Fibroblast of gingiva (primary cell): ENCODE measurements around the gene CELF4.

Experiments
- DNase-seq: peaks from one replicate; pipeline ENCODE4 v3.0.0-alpha.2; 2011; ENCODE audit warnings: low read depth

CELF4 gene

DNA sequence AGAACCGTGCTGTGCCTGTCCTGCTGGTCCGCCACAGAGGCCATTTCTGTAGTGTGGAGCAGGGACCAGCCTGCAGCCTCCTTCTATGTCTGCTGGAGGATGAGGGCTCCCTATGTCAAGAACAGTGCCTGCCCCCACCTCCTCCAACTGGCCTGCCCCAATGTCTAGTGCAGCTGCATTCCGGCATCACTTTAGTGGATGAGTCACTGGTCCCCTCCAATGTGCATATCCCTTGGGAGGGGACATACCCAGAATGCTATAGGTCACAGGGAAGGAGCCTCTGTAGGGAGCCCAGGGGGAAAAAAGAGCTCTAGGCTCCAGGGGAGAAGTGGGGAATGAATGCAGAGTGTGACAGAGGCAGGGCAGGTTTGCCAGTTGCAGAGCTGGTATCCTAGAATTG, 219.6 kb downstream of the CELF4 start:
- DNase-seq: no peak

DNA sequence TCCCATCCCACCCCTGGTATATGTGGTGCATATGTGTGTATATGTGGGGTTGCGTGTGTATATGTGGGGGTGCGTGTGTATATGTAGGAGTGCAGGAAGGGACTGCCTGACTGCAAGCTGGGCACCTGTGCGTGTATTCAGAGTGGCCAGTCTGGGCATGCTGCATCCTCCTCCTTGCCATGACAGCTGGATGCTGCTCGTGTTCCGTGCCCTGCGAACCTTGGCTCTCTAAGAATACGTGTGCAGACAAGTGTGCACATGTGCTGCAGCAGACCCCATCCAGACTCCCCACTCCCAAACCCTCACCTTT, 222.1 kb downstream of the CELF4 start:
- no peak for DNase-seq

DNA sequence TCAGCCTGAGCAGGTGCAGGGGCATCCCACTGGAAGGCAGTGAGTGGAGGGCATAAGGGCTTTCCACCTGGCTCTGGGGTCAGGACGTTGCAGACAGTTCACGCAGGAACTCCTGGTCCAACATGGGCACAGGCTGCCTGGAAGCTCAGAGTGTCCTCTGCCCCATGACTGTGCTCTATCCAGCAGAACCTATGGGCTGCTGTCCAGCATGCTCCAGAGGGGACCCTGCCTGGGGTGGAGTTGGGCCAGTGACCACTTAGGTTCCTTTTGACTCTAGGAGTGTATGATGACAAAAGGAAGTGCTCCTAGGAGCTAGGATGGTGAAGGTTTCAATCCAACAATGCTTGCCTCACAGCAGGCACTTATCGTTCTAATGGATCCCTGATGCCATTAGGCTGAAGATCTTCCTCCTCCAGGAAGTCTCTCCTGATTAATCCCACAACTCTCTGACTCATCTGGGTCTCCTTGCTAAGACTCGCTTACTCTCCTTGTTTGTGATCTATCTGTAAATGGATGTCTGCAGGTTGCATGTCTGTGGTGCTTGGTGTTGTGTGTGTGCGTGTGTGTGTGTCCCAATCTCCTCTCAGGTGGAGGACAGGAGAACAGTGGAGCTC, 224.0 kb downstream of the CELF4 start:
- no peak for DNase-seq

DNA sequence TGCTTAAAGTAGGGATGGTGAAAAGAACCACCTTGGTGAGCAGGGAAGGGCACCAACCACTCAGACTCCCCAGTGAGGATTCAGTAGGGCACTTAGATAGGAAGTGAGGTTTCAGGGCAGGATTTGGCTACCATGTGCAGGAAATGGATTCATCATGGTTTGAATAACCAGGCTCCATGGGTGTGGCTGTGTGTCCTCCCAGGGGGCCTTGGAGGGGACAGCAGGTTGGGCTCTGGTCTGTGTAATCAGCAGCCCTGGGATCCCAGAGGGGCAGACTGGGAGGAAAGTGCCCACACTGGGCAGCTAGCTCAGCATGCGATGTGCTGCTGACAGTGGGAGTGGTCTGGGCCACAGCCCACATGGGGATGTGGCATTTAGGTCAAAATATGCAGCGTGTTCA, 224.6 kb downstream of the CELF4 start:
- no peak for DNase-seq

DNA sequence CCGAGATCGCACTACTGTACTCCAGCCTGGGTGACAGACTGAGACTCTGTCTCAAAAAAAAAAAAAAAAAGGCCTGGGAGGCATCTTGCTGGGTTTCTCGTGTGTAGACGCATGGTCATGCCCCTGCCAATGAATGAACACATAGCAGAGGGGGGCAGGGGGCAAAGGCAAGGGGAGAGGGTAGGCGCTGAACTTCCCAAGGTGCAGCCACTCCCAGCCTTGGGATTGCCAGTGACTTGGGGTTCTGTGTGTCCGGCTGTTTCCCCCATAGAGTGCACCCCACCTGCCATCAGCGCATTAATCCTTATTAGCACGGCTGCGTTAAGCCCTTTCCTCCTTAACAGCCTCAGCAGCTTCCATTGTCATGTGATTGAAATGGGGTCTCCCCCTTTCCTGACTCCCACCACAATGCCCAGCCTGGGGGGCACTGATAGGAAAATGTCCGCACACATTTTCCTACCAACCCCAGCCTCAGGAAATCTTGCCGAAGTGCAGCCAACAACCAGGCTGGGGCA, 225.8 kb downstream of the CELF4 start:
- no peak for DNase-seq

DNA sequence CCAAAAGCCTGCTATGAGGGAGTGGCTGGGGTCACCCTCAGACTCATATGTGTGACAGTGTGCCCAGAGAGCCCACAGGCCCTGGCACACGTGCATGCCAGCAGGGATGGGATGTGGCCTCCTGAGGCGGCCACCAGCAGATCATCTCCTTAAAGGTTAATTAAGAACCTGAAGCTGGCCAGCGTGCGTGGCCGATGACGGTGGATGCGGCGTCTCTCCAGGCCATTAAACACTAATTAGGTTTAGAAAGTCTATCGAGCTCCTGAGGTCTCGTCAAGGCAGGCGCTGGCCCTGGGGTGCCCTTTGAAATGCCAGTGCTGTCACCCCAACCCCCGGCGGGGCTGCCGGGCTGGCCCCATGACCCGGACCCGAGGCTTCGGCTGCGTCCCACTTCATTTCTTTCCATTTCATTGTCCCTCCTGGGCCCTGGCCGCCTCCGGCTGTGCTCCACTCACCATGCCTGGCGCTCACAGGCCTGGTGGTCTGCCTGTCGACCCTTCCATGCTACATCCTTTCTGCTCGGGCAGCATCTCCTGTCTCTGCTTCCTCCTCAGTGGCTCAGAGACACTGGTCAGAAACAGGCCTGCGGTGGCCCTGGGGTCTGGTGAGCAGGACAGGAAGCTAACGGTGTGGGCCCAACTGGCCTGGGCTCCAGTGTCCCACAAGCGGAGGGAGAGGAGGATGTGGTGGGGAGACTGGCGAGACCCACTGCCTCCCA, 228.9 kb downstream of the CELF4 start:
- no peak for DNase-seq

DNA sequence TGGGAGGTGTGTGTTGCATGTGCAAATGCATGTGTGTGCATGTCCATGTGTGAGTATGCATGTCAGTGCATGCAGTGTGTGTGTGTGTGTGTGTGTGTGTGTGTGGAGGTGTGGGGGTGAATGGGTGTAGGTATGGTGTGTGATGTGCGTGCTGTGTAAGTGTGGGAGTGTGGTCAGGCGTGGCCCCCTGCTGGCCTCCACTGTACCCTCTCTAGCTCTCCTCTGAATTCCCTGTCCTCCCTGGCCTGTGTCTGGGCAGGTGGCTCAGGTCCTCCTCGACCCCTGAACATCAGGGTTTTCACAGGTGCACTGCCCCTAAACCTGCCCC, 230.2 kb downstream of the CELF4 start:
- no peak for DNase-seq

DNA sequence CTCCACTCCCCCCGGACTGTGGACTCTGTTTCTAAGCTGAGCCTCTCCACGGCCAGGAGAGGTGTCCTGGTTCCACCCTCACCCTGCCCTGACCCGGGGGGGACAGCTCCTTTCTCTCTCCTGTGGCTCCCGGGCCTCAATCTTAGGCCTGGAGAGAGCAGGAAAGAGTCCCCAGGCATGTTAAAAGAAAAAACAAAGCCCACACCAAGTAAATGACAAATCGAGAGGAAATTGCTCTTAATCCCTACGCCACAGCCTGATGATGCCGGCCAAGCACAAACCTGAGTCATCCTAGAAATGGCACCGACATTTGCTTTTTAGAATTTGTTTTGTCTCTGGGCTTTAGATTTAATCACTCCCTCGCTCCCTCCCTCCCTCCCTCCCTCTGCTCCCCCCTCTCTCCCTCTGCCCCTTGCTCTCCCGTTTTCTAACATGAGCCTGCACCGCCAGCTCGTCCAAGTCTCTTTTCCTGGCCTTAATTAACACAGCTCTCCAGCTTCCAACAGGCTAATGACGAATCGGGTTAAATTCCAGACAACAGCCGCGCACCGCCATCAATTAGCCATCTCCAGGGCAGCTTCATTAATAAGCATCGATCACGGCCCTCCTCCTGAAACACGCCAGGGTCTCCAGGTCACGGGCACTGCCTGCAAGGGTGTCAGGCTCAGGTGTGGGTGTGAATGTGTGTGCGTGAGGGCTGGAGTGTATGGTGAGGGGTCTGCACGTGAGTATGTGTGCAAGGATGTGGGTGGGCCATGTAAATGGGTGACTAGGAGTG, 230.8 kb downstream of the CELF4 start:
- DNase-seq: peak; percentile 25

DNA sequence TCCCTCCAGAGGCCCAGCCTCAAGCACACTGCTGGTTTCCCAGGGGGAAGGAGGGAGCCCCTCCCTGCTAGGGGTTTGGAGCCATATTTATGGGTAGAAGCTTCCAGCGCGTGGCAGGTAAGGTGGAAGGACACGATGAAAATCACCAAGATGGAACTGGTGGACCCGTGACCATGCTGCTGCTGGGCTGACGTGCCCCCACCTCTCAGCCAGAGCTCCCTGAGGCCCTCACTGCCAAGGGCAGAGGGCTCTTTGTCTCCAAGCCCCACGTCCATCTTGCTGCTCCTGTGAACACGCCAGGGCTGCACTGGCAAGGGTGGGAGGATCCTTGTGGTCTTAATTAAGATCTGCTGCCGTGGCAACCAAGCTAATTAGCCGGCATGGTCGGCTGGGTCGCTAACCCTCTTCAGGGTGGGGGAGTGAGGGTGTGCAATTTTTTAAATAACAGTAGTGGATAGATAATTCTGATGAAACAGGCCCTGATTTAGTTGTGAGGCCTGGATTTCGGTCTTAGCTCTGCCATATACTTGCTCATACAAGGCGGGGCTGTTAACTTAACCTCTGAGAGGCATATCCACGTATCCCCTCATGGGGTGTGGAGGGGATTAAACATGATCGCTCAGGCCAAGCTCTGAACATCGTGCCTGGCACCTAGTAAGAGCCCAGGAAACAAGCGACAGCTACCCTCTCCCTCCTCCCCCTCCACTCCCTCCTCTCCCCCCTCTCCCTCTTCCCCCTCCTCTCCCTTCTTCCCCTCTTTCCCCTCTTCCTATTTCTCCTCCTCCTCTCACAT, 232.8 kb downstream of the CELF4 start:
- no peak for DNase-seq

DNA sequence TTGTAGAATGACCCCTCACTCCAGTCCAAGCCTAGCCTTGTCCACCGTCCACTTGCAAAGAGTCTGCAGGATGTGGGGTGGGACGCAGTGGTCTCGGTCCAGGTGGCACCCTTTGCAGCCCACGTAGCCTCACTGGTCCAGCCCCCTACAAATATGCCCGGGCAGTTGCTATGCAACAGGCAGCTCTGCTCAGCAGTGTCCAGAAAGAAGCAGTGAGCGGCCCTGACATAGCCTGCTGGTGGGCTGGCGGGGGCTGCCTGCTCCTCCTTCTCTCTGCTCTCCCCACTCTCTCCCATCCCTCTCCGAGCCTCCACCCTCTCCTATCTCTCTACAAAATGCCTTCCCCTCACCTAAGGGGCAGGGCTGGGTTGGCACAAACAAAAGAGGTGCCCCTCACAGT, 233.4 kb downstream of the CELF4 start:
- no peak for DNase-seq

DNA sequence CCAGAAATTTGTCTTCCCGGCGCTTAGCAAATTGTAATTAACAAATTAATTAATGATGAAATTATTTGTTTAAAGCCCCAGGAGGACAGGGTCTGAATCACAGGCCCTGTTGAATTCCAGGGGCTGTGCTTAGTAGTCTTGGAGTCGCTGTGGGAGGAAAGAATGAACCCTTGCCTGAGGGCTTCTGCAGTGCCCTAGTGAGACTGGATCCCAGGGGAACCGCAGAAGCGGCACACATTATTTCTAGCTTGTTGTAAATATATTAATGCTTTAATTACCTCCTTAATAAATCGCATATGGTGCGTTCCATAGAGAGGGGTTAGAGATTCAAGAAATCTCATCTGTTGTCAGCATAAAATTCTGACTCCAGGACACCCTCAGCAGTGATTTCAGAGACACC, 235.4 kb downstream of the CELF4 start:
- DNase-seq: no peak

DNA sequence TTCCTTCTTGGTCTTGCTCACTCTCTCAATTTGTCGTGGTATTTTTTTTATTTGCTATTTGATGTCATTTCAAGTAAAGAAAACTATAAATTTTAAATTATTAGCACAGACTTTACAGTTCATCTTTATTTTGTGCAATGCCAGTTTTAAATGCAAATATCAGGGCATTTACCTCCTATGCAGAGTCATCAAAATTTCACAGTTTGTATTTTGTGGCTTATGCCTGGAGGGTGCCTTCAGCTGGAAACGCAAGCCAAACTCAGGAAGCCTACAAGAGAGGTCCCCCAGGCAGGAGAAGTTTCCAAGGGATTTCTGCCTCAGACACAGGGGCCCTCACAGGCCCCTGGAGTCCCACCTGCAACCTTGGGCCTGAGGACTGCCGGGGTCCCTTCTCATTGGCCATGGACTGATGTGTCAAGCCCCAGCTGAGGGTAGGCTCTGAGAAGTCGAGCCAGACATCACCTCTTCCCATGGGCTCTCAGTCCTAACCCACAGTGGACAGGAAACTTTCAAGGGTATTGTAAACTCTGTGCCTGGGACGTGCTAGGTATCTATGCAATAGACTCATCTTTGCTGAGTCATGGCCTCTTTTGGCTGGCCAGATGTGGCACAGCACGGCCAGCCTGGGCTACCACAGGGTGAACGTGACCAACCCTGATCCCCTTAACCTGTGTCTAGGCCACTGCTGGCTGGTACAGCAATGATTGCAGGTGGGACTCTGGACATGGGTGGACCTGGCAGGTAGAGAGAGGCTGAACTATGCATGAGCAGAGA, 236.5 kb downstream of the CELF4 start:
- no peak for DNase-seq

DNA sequence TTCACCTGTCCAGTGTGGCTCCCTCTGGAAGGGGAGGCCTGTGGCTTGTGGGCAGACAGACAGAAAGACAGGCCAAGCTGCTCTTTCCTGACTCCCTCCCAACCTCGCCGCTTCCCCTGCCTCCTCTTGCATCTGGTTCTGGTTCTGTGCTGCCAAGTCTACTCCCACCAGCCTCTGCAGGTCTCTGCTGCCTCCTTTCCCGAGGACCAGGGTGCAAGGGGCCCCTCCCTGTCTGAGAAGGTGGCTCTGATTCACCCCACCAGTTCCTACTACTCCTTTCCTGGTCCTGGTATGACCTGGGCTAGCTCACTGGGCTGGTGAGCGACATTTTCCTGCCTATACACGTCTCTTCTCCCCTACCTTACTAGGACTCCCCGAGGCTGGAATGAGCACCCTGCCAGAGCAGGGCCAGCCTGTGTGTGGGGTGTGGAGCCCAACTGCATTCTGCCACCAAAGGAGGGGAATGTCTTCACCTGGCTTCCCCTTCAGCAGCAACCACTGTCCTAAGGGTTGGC, 238.5 kb downstream of the CELF4 start:
- DNase-seq: no peak

DNA sequence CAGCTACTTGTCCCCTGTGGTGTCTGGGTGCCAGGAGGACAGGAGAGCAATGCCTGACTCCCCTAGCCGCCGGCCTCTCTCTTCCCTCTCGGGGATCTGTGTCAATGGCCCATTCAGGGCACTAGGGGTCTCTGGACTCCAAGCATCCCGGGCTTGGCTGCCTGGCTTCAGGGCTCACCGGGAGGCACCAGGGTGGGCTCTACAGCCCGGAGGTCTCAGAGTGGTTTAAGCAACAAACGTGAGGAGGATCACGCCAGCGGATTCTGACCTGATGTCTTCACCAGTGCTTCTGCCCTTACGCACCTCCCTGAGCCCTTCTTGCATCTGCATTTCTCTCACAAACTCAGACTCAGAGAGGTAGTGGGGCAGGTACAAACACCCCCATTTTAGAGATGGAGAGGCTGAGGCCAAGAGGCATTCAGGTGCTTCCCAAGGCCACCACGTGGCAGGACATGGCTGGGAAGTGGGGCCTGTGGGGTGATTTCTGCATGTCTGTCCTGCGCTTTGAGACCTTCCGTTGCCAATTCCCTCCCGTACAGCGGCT, 243.0 kb downstream of the CELF4 start:
- peak; percentile 17 for DNase-seq

DNA sequence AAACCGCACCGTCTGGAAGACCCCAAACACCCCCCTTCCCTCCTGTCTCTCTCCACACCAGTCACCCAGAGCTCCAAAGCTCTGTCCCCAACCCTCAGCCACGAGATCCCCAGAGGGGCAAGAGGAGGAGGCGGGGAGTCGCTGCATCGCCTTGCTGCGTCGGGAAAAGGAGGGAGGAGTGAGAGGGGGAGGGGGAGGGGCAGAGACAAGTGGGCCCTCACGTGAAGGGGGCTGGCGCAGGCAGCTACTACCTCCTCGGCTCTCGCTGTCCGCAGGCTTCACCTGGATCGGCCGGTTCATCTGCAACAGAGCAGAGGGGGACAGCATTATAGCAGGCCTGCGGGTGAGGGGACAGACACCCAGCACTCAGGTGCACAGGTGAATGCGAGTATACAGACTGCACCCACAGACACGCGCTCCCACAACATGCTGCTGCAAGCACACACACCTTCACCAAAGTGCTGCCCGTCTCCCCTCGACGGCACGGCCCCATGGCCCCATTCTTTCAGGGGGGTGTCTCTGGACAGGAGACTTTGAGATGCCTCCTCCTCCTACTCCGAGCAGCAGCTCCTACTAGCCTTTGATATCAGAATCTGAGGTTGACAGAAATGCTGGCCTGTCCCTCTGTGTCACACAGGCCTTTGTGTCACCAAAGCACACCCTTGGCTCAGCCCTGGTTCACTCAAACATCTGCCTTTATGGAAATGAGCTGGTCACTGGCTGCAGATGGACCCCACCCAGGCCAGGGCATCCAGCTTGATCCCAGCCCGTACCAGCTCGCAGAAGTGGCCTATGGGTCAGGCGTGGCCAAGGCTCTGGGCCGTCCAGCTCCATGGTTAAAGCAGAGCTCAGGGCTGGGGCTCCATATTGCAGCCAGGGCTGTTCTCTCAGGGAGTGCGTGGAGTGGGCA, 243.8 kb downstream of the CELF4 start:
- no peak for DNase-seq

DNA sequence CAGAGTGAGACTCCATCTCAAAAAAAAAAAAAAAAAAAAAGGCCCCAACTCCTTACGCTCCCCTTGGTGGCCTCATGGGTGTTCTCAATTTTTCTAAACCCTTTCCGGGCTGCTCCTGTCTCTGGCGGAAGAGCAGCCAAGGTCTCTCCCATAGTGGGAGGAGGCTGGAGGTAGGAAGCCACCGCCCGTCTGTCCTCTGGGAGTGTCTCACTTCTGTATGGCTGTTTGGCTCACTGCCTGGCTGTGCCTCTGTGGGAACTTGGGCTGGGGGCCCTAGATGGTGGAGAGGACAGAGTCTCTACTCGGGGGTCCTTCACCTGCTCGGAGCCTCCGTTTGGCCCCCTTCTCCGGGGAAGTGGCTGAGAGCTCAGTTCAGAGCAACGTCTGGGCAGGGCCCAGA, 245.3 kb downstream of the CELF4 start:
- no peak for DNase-seq

DNA sequence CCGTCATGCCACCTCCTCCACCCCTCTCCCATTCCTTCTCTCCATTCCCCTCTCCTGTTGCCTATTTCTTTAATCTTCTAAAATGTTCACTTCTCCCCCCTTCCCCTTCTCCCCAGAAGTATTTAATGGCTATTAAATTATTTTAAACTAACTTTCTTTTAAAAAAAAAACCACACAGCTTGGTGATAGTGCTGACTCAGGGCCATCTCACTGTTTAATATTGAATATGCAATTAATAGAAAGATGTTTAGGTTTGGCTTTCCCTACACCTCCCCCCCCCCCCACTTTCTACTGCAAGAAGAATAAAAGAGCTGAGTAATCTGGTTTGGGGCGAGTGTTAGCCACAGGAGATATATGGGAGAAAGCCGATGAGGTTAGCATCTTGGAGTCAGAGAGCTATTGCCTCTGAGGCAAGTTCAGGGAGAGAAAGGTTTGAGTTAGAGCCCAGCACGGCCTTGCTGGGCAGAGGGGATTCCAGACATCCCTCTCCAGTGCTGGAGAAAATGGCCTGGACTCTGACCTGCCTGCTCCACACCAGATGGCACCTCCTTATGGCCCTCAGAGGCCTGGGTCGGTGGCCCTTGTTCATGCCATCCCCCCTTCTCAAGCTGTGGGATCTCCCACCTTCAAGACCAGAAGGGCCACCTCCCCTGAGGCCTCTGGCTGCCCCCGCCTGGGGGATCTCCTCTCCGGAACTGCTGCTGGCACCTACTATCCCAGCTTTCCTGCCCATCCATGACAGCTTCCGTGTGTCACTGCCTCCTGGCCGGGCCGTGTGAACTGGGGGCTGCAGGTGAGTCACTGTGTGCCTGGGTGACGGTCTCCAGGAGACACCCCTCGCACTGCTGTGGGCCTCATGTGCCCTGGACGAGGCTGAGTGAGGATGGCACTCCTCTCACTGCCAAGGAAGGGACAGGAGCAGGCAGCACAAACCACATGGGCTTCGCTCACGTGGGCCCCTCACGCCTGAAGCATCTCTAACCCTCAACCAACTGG, 246.9 kb downstream of the CELF4 start:
- no peak for DNase-seq

DNA sequence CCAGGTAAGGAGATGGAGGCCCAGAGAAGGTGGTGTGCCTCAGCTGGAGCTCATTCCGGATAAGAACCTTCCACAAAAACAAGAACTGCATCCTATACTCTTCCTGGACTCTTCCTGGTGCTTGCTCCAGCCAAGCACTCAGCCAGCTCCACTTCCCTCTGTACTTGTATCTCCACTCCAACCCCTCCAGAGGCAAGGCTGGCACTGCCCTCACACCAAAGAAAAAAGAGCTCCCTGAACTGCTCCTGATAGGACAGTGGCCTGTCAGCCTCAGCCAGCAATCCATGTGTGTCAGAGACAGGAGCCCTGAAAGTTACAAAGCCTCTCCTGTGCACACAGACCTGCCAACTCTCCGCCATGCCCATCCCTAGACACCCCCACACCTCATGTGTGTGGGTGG, 248.1 kb downstream of the CELF4 start:
- DNase-seq: no peak

DNA sequence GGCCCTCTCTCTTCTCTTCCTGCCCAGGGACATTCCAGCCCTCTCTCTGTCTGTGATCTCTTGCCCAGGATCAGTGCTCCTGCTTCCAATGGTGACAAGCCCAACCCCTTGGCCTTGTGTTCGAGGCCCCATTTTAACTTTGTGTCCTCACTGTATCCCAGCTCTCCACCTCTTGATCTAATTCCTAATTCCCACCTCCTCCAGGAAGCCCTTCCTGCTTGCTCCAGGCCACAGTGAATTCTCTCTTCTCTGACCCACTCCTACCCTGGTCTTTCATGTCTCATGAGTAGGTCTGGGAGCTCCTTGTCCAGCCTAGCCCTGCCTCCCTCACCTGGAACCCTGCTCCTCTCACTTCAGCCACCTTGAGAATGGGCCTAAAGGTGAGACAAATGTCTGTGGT, 249.1 kb downstream of the CELF4 start:
- DNase-seq: no peak
